NCI-H1417 treated with DMSO at 0.1 percent for 48 hours (cell line): ENCODE results near the gene SORBS1.

ENCODE experiments used
- DNase-seq: peaks from one replicate; lab custom pipeline; 2025; lab: John Stamatoyannopoulos, UW

The SORBS1 gene

GRCh38 chr10:95435548-95436279 is 125.5 kb downstream of the SORBS1 start:
- no peak for DNase-seq

GRCh38 chr10:95434583-95434982 is 126.6 kb downstream of the SORBS1 start:
- no peak for DNase-seq

- no peak for DNase-seq
Observed at GRCh38 chr10:95431900-95432342, 129.2 kb downstream of the SORBS1 start.

GRCh38 chr10:95430231-95430951 is 130.8 kb downstream of the SORBS1 start:
- no peak for DNase-seq

DNA sequence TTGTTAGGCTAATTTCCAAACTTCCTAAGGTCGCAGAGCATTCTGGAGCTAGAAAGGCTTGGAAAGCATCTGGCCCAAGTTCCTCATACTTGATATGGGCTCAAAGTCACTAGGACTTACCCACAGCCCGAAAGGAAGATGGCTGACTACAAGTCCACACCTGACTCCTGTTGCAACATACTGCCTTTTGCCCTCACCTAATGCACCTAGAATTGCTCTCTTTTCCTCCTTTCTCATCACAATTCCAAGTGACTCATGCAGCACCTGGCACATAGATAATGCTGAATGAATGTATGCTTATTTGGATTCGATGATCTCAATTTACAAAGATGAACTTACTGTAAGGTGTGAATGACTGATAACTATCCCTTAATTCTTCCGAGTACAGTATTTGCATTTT is 131.5 kb downstream of the SORBS1 start:
- DNase-seq = no peak

- DNase-seq = no peak
Observed at GRCh38 chr10:95428701-95429100, 132.5 kb downstream of the SORBS1 start.

- no peak for DNase-seq
Observed at GRCh38 chr10:95426482-95426881, 134.7 kb downstream of the SORBS1 start.

GRCh38 chr10:95425592-95426465 is 135.3 kb downstream of the SORBS1 start:
- no peak for DNase-seq

DNA sequence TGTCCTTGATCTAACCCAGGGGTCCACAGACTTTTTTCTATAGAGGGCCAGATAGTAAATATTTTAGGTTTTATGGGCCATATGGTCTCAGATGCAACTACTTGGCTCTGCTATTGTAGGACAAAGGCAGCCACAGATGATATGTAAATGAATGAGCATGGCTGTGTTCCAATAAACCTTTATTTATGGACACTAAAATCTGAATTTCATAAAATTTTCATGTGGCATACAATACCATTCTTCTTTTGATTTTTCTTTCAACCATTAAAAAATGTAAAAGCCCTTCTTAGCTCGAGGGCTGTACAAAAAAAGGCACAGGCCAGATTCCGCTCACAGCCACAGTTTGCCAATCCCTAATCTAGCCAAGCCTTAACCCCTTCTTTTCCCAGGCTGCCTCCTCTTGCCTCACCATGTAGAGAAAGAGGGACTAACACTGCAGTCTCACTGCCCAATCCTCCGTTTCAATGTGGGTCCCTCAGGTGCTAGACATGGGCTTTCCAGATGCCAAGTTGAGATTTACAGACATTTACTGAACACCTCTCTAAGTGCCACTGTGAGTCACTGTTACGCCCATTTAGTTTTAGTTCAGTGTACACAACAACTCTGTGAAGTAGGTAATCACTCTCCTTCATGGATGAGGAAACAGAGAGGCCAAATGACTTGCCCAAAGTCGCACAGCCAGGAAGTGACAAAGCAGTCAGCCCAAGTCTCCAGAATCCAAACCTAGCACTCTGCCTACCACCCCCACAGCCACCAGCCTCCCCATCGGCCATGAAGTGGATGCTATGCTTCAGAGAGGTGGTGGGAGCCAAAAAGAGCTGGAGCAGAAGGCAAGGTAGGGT is 137.8 kb downstream of the SORBS1 start:
- no peak for DNase-seq

DNA sequence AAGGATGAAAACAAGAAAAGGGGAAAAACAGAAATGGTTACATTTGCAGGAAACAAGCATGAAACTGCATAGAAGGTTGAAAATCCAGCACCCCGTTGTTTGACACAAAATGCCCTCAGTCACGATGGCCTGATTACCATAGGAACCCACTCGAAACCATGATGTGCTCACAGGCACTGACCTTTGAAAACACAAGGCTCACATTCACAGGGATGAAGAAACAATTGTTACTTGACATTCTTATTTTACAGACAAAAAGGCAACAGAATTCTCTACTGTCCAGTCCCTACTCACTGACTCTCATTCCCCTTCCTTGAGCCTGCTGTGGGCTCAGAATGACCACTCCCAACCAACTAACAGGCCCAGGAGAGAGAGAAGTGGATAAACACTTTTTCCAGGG is 138.9 kb downstream of the SORBS1 start:
- no peak for DNase-seq

DNA sequence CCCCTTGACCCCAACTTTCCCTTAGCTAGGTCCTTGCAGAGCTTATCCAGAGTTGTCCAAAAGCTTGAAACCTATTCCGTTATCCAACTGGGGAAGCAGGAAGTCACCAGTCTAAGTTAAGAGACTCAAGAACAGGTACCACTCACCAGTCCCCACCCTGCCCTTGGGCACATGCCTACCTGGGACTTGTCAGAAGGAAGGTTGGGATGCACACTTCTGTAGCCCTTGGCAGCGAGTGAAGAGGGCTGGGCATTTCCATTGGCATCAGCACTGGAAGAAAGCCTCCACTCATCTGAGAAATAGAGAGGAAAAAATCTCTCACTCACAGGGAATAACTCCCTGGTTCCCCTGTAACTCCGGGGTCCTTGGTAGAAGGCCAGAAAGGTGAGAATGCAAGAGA is 139.4 kb downstream of the SORBS1 start:
- no peak for DNase-seq

GRCh38 chr10:95419399-95419798 is 141.8 kb downstream of the SORBS1 start:
- DNase-seq = no peak

DNA sequence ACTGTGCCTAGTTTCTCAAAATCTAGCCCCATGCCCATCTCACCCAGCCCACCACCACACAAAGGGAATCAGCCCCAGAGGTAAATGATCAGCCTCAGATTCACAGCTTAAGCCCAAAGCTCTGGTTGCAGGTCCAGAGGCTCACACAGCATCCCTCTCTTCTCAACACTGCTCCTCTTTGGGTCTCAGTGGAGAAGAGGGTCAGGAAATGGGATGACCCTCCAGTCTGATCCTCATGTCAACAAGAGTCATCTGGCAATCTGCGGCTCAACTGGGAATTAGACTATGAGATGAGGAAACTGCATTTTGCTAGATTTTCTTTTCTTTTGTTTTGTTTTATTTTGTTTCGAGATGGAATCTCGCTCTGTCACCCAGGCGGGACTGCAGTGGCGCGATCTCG is 144.2 kb downstream of the SORBS1 start:
- DNase-seq = no peak

GRCh38 chr10:95416270-95416669 is 144.9 kb downstream of the SORBS1 start:
- no peak for DNase-seq

DNA sequence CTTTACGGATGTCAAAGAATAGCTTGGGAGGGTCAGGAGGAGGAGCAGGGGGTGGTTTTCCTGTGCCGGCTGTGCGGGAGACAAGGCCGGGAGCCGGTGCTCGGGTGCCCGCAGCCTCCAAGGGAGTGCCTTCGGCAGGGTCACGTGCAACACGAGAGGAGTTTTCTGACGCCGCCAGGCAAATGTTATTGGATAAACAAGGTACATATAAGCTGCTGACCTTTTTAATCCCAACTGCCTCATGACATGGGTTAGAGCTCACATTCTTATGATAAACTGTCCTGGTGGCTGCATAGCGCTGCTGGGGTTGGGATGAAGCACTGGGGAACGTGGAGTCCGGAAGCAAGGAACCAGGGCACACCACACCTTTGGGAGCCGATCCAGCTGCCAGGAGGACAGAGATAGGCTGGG is 145.5 kb downstream of the SORBS1 start:
- no peak for DNase-seq

DNA sequence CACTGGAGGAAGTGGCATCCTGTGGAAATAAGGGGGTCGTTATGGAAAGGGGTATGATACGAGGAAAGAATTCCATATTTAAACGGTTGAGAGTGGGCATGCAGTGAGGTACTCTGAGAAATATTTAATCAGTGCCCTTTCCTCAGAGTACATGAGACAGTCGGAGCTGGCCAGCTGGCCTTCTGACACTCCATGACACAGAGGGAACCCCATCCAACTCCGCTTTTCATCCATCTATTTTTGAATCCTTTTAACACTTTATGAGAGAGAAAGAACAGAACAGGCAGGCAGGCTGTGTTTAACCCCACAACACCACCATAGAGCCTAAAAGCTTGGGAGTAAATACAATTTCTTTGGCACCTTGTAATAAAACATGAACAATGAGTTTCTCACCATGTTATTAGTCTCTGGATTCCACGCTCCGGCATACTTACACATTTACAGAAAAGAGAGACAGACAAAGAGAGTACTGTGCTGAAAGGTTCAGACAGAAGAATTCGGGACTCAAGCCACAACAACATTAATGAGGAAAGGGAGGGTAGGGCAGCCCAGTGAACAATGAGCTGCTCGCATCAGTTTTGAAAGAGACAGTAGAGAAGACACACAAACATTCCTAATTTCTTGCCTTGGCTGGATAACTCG is 146.2 kb downstream of the SORBS1 start:
- DNase-seq = no peak

DNA sequence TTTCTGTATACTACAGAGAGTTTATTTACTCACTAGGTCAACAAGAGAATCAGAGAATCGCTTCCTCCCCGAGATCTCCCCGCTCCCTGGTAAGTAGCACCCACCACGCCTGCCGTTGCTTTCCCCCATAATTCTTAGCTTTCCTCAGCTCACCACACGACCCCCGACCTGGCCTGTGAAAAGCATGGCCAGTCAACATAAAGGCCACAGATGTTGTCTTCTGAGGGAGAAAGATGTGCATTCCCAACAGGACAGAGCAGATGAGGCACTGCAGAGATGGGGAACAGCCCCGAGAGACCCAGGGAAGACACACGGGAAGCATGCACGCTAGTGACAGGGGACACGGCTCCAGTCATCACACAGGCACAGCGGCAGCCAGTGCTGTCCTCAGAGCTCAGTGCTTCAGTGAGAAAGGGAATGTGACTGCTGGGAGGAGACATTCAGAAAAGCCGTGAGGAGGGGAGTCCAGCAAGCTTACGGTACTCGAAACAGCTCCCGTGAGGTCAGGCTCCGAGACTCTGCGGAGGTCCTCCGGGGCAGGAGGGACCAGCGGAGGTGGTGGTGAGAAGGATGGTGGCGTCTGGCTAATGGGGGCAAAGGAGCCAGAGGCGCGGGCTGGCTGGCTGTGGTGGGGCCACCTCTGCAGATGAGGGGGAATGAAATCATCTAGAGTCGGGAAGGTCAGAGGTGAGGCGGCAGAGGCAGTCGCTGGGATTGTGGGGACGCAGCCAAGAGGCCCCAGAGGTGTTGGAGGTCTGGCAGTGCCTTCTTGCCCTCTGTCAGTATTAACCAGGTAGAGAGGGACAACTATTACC is 146.9 kb downstream of the SORBS1 start:
- no peak for DNase-seq

GRCh38 chr10:95413588-95413987 is 147.6 kb downstream of the SORBS1 start:
- DNase-seq = no peak

DNA sequence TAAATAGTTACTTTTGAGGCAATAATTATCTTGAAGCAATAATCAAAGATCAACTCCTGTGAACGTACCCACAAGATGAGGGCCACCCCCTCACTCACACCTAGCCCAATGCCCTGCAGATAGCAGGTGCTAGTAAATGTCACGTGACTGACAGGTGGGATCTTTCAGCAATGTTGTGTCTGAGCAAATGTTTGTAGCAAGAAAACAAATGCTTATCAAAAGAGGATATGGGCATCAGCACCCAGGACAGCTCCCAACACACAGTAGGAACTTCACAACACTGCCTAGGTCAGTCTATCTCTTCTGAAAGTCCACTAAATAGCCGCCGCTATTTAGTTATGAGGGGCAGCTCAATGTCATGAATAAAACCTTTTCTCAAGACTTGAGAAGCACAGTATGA is 149.5 kb downstream of the SORBS1 start:
- no peak for DNase-seq
